GM12878 (cell line): ENCODE data around the gene TMPRSS11F. TPM values are rescaled to one million over a fixed set of nuclear protein-coding genes. Genes with fewer than 3 reads are reported as not detected.
"Not testable (repeated sequence)": the region's sequence is repeated elsewhere in the genome, so short reads cannot be mapped to it uniquely, and the experiment has no call there.

Experiments used
- ATAC-seq: fragments of 200-7000 bp; cut with Tn5 transposase; 3 replicates; pipeline ENCODE4 v1.9.1; 2020; ENCODE audit warnings: mild to moderate bottlenecking, moderate library complexity
- BruUV-seq: library from RNA; stranded (reverse); fragments of 400-500 nt; replicated peaks from 2 replicates; lab custom pipeline; 2021; lab: Mats Ljungman, UMichigan
- CTCF ChIA-PET: fragments of 300-600 bp; sonication (Branson Sonifier 250); formaldehyde crosslinking; extraction: SDS; loops from one replicate; lab custom pipeline; 2021; ENCODE audit warnings: inconsistent platforms; lab: Yijun Ruan, JAX
- POLR2A ChIA-PET: fragments of 350-600 bp; formaldehyde crosslinking; extraction: SDS; loops from one replicate; lab custom pipeline; 2021; ENCODE audit warnings: inconsistent platforms; lab: Charles Lee
- RAD21 ChIA-PET: fragments of 300-600 bp; sonication (Branson Sonifier 250); formaldehyde crosslinking; loops from one replicate; lab custom pipeline; 2023; ENCODE audit warnings: antibody characterized with exemption; ENCODE audit not compliant: unreplicated experiment; lab: Charles Lee
- SMC1A ChIA-PET: fragments of 300-600 bp; sonication (Branson Sonifier 250); formaldehyde crosslinking; loops from one replicate; lab custom pipeline; 2023; ENCODE audit not compliant: unreplicated experiment, uncharacterized antibody; lab: Charles Lee
- DNase-seq: peaks from one replicate; pipeline ENCODE4 v3.0.0-alpha.2; 2011; ENCODE audit warnings: low read depth, low spot score
- FAIRE-seq: peaks from 3 replicates; lab custom pipeline; 2011; peaks lifted over from hg19 to GRCh38; lab: Jason Lieb, UNC
- H2AFZ ChIP-seq: 2 replicates; pipeline ENCODE4 v1.6.0; 2011; ENCODE audit warnings: low read depth, low read length, control low read depth; ENCODE audit not compliant: control insufficient read depth
- H3K27ac ChIP-seq: 2 replicates; pipeline ENCODE4 v1.5.1; 2011; ENCODE audit warnings: control low read depth; ENCODE audit not compliant: control insufficient read depth, insufficient read depth
- H3K27me3 ChIP-seq, 2 experiments: replicated peaks in 1 of 2; 2 replicates each; pipeline versions ENCODE4 v1.6.0 to v1.6.1; 2011; ENCODE audit warnings: low read length in 1 of 2; ENCODE audit not compliant: control insufficient read depth in 2 of 2, insufficient read depth in 2 of 2
- H3K36me3 ChIP-seq, 2 experiments: 2 replicates each; pipeline ENCODE4 v1.5.1; 2011; ENCODE audit warnings: low read length in 1 of 2; ENCODE audit not compliant: control insufficient read depth in 2 of 2, insufficient read depth in 2 of 2
- H3K4me1 ChIP-seq: 2 replicates; pipeline ENCODE4 v1.6.1; 2011; ENCODE audit warnings: mild to moderate bottlenecking, low read length, moderate library complexity, mixed read lengths; ENCODE audit not compliant: control insufficient read depth, insufficient read depth
- H3K4me2 ChIP-seq: 2 replicates; pipeline ENCODE4 v1.6.0; 2011; ENCODE audit warnings: control low read depth; ENCODE audit not compliant: control insufficient read depth, insufficient read depth
- H3K4me3 ChIP-seq: fragments of 200-600 bp; sonication (generic); 2 replicates; pipeline ENCODE4 v1.5.1; 2016
- H3K79me2 ChIP-seq: 2 replicates; pipeline ENCODE4 v1.6.0; 2011; ENCODE audit warnings: low read length; ENCODE audit not compliant: control insufficient read depth, insufficient read depth
- H3K9ac ChIP-seq: 2 replicates; pipeline ENCODE4 v1.8.0; 2011; ENCODE audit warnings: low read length, control low read depth, mixed read lengths; ENCODE audit not compliant: control insufficient read depth, insufficient read depth
- H3K9me3 ChIP-seq: replicated peaks from 3 replicates; pipeline ENCODE4 v1.5.1; 2011; ENCODE audit warnings: mild to moderate bottlenecking, low read length; ENCODE audit not compliant: control insufficient read depth, insufficient read depth
- H4K20me1 ChIP-seq: 2 replicates; pipeline ENCODE4 v1.6.0; 2011; ENCODE audit not compliant: control insufficient read depth, insufficient read depth
- HCFC1 ChIP-seq: fragments of 150-350 bp; IDR thresholded peaks from 2 replicates; pipeline ENCODE4 v1.6.1; 2014; ENCODE audit warnings: low read length
- IRF4 ChIP-seq: IDR thresholded peaks from 2 replicates; pipeline ENCODE4 v1.6.1; 2011; ENCODE audit warnings: low read depth, low read length
- POLR2AphosphoS5 ChIP-seq: IDR thresholded peaks from 2 replicates; pipeline ENCODE4 v1.6.1; 2011; ENCODE audit warnings: mild to moderate bottlenecking, low read length, inconsistent platforms
- RAD21 ChIP-seq: IDR thresholded peaks from 2 replicates; pipeline ENCODE4 v1.6.1; 2011; ENCODE audit warnings: mild to moderate bottlenecking, low read depth, low read length, moderate library complexity; ENCODE audit not compliant: insufficient read depth
- SMC3 ChIP-seq: IDR thresholded peaks from 2 replicates; pipeline ENCODE4 v1.6.1; 2011; ENCODE audit warnings: low read length, improper control_type of control experiment, borderline replicate concordance
- TARDBP ChIP-seq: IDR thresholded peaks from 2 replicates; pipeline ENCODE4 v1.6.1; 2016; ENCODE audit warnings: borderline replicate concordance
- ZNF217 ChIP-seq: fragments of 450-650 bp; IDR thresholded peaks from 2 replicates; pipeline ENCODE4 v1.6.1; 2017; ENCODE audit warnings: antibody characterized with exemption, mild to moderate bottlenecking
- ZNF384 ChIP-seq: IDR thresholded peaks from 2 replicates; pipeline ENCODE4 v1.6.1; 2012; ENCODE audit warnings: low read depth, mild to moderate bottlenecking, low read length, improper control_type of control experiment, borderline replicate concordance
- WGBS: methylation state at CpG from one replicate; pipeline ENCODE4 v1.1.6; 2016; ENCODE audit warnings: low lambda C conversion rate; ENCODE audit not compliant: insufficient replicate concordance, insufficient coverage; ENCODE audit errors: missing lambda C conversion rate; 5-methylcytosine and 5-hydroxymethylcytosine counted together
- in situ Hi-C: fragments of 300-500 bp; cut with MboI; formaldehyde crosslinking; loops from 9 replicates; pipeline ENCODE4 v1.14.3; 2018; ENCODE audit warnings: mixed read lengths
- intact Hi-C: fragments of 100-400 bp; cut with micrococcal nuclease; formaldehyde crosslinking; loops from one replicate; pipeline ENCODE4 v1.14.2; 2022; ENCODE audit not compliant: unreplicated experiment
- polyA plus RNA-seq, 11 experiments: library from polyadenylated mRNA; depleted of rRNA in 4 of 11; unstranded in 6 of 11; stranded (reverse) in 5 of 11; fragments of >200 nt; fragmentation: Nextera tagmentation in 4 of 11; fragmentation: Illumina TruSeq in 1 of 11; extraction: Ambion mirVana in 4 of 11; extraction: Trizol in 1 of 11; gene quantifications; 1 replicate in 1 of 11; 2 replicates in 10 of 11; pipeline versions ENCODE4 v1.2.1 to v1.2.3, GENCODE V29; 2011 to 2016; ENCODE audit warnings: inconsistent platforms in 2 of 11, missing spikeins in 2 of 11, low read depth in 1 of 11
- total RNA-seq, 4 experiments: library from RNA; depleted of rRNA in 3 of 4; stranded (reverse); fragments of >200 nt in 3 of 4; fragmentation: Illumina TruSeq in 1 of 4; extraction: Trizol in 1 of 4; gene quantifications; 2 replicates each; pipeline versions ENCODE4 v1.2.1 to v1.2.3, GENCODE V29; 2013 to 2021
- TF ChIP-seq, protein P1 (sequence below): fragments of 450-650 bp; IDR thresholded peaks from 2 replicates; pipeline ENCODE4 v1.6.1; 2016; ENCODE audit warnings: mild to moderate bottlenecking
- TF ChIP-seq, protein P2 (sequence below), 3 experiments: IDR thresholded peaks in 2 of 3; conservative IDR thresholded peaks in 1 of 3; 2 replicates each; pipeline ENCODE4 v1.5.1; 2011; ENCODE audit warnings: low read depth in 3 of 3, low read length in 3 of 3, mild to moderate bottlenecking in 3 of 3, control low read depth in 2 of 3, moderate library complexity in 2 of 3, inconsistent platforms in 1 of 3, mixed read lengths in 1 of 3; ENCODE audit not compliant: control insufficient read depth in 2 of 3, insufficient read depth in 1 of 3; ENCODE audit errors: extremely low read depth in 1 of 3

TMPRSS11F gene
- total and polyA plus RNA-seq, 10 of the 15 experiments (the other 5 are each of a cell fraction or from before 2014, with no cell fraction given) = not detected

GRCh38 chr4:68175562-68176155 is 46.0 kb upstream of the TMPRSS11F start:
- POLR2A ChIA-PET = no interaction called here
- under 1% methylated on average over 6 of the region's 6 CpGs for WGBS
- no peak overlapping the region for H3K9ac ChIP-seq
- SMC1A ChIA-PET = interaction anchor here (0.7 to 1.6 kb wide), 9 partner anchors 9 to 626 kb away, joined by 3 to 7 read pairs (median 4); no protein-coding TSS in a partner anchor
- no peak for FAIRE-seq
- H3K9me3 ChIP-seq = no peaks in the 10 kb centered on the region
- in situ Hi-C loops (loop anchor here (10.0 kb wide), 1 partner anchor 631 kb away; the partner anchor contains the start of gene CENPC), intact Hi-C loops (loop anchor here (1.0 to 10.0 kb wide), 5 partner anchors 187 to 628 kb away; partner anchors contain the start of gene CENPC)
- no TSS peak for BruUV-seq
- no peak overlapping the region for H2AFZ ChIP-seq
- H3K27me3 ChIP-seq = no peaks in the 10 kb centered on the region
- CTCF ChIA-PET = interaction anchor here (0.7 to 2.2 kb wide), 17 partner anchors 9 to 750 kb away, joined by 3 to 10 read pairs (median 3); no protein-coding TSS in a partner anchor
- no peak overlapping the region for H3K4me2 ChIP-seq
- DNase-seq = peak; percentile 20
- TF ChIP-seq ZNF384 (peak; percentile 78), RAD21 (peak; percentile 90), ZNF217 (no peak), TARDBP (no peak), HCFC1 (no peak), IRF4 (no peak), SMC3 (peak; percentile 65; the same call in 1 of the 2 replicates), POLR2AphosphoS5 (no peak)
- TF ChIP-seq, protein P1, sequence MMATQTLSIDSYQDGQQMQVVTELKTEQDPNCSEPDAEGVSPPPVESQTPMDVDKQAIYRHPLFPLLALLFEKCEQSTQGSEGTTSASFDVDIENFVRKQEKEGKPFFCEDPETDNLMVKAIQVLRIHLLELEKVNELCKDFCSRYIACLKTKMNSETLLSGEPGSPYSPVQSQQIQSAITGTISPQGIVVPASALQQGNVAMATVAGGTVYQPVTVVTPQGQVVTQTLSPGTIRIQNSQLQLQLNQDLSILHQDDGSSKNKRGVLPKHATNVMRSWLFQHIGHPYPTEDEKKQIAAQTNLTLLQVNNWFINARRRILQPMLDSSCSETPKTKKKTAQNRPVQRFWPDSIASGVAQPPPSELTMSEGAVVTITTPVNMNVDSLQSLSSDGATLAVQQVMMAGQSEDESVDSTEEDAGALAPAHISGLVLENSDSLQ = peak; percentile 86
- TF ChIP-seq, protein P2, sequence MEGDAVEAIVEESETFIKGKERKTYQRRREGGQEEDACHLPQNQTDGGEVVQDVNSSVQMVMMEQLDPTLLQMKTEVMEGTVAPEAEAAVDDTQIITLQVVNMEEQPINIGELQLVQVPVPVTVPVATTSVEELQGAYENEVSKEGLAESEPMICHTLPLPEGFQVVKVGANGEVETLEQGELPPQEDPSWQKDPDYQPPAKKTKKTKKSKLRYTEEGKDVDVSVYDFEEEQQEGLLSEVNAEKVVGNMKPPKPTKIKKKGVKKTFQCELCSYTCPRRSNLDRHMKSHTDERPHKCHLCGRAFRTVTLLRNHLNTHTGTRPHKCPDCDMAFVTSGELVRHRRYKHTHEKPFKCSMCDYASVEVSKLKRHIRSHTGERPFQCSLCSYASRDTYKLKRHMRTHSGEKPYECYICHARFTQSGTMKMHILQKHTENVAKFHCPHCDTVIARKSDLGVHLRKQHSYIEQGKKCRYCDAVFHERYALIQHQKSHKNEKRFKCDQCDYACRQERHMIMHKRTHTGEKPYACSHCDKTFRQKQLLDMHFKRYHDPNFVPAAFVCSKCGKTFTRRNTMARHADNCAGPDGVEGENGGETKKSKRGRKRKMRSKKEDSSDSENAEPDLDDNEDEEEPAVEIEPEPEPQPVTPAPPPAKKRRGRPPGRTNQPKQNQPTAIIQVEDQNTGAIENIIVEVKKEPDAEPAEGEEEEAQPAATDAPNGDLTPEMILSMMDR (IDR thresholded peaks at IDR 0.05 in 2 of 3, conservative IDR thresholded peaks at IDR 0.05 in 1 of 3; ENCODE audit: control insufficient read depth in 2 of 3, extremely low read depth in 1 of 3, insufficient read depth in 1 of 3, low read depth in 3 of 3, low read length in 3 of 3) = peak; percentile 55 to 73 (median 67)
- RAD21 ChIA-PET = interaction anchor here (1.1 to 1.2 kb wide), 2 partner anchors 188 to 429 kb away, joined by 3 to 4 read pairs; no protein-coding TSS in a partner anchor
- no peaks in the 10 kb centered on the region for H3K79me2 ChIP-seq
- ATAC-seq = peak; percentile 88
- H4K20me1 ChIP-seq = no peaks in the 10 kb centered on the region
- H3K27ac ChIP-seq = no peak overlapping the region
- H3K4me3 ChIP-seq = no peak overlapping the region
- no peaks in the 10 kb centered on the region for H3K4me1 ChIP-seq
- no peaks in the 10 kb centered on the region for H3K36me3 ChIP-seq

DNA sequence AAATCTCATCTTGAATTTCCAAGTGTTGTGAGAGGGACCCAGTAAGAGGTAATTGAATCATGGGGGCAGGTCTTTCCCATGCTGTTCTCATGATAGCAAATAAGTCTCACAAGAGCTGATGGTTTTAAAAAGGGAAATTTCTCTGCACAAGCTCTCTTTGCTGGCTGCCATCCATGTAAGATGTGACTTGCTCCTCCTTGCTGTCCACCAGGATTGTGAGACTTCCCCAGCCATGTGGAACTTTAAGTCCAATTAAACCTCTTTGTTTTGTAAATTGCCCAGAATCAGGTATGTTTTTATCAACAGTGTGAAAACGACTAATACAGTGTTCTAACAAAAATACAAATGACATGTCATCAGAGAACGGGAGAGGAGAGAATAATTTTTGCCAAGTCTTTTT is 44.7 kb upstream of the TMPRSS11F start:
- H3K4me1 ChIP-seq, H3K36me3 ChIP-seq, H3K4me3 ChIP-seq, POLR2A ChIA-PET, DNase-seq, H3K27ac ChIP-seq, H3K4me2 ChIP-seq, RAD21 ChIA-PET, H3K79me2 ChIP-seq, H3K9ac ChIP-seq, ATAC-seq, H3K27me3 ChIP-seq, BruUV-seq, H4K20me1 ChIP-seq, H2AFZ ChIP-seq, FAIRE-seq, H3K9me3 ChIP-seq: not testable (repeated sequence)
- intact Hi-C loops = loop anchor here (10.0 kb wide), 2 partner anchors 260 to 430 kb away; no protein-coding TSS in a partner anchor
- in situ Hi-C loops = loop anchor here (5.0 to 10.0 kb wide), 2 partner anchors 187 to 630 kb away; partner anchors contain the start of gene CENPC
- SMC1A ChIA-PET = interaction anchor here (0.7 to 1.1 kb wide), 3 partner anchors 19 to 923 kb away, joined by 3 read pairs; no protein-coding TSS in a partner anchor
- 11% methylated on average over 2 of the region's 2 CpGs for WGBS
- CTCF ChIA-PET = interaction anchor here (0.7 to 2.2 kb wide), 7 partner anchors 10 to 1064 kb away, joined by 3 to 10 read pairs (median 3); no protein-coding TSS in a partner anchor
